Coronary artery (tissue), 2 donors: ENCODE results near the gene RNF31.
"Not testable (repeated sequence)": the region's sequence is repeated elsewhere in the genome, so short reads cannot be mapped to it uniquely, and the experiment has no call there.

Experiments
- DNase-seq: peaks from one replicate; pipeline ENCODE4 v3.0.0-alpha.2; 2017; ENCODE audit warnings: low spot score
- H3K27ac ChIP-seq, 2 donors: fragments of 200-600 bp; sonication (generic); one replicate each; pipeline ENCODE4 v1.5.1; 2016 to 2019
- H3K4me3 ChIP-seq: fragments of 200-600 bp; sonication (generic); 2 replicates; pipeline ENCODE4 v1.5.1; 2016; ENCODE audit warnings: mild to moderate bottlenecking, moderate library complexity
- TF ChIP-seq, protein P1 (sequence below): fragments of 200-600 bp; sonication (generic); IDR thresholded peaks from one replicate; pipeline ENCODE4 v1.5.1; 2019; ENCODE audit warnings: antibody characterized with exemption

The RNF31 gene

DNA sequence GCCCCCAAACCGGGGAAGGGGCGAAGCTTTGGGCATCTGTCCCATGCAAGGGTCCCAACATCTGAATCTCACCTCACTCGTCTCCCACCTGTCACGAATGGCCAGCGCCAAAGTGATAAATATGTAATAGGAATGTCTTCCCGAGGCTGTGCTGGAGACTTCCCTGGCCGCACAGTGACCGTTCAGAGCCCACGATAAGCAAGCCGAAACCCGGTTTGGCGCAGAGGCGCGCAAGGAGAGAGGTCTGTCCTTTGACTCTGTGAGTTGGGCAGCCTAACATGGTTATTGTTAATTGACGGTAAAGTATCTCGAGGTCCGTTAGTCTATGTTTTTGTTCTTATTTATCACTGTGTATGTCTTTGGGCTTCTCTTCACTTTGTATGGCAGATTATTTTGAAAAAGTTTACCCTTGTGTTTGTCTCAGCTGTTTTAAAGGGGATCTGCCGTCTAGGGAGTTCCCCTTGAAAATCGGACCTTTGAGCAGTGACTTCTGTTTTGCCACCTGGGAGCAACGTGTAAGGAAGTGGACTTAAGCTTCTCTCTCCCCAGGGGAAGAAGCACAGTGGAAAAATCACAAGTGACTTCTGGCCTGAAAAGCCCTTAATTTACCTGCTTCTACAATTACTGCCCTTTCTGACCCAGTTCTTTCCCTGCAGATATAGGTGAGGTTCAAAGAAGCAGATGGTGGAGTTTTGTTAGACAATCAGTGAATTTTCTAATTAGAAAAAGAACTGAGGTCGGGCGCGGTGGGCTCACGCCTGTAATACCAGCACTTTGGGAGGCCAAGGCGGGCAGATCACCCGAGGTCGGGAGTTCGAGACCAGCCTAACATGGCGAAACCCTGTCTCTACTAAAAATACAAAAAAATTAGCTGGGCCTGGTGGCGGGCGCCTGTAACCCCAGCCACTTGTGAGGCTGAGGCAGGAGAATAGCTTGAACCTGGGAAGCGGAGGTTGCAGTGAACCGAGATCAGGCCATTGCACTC, 49.1 kb downstream of the RNF31 start:
- TF ChIP-seq, protein P1, sequence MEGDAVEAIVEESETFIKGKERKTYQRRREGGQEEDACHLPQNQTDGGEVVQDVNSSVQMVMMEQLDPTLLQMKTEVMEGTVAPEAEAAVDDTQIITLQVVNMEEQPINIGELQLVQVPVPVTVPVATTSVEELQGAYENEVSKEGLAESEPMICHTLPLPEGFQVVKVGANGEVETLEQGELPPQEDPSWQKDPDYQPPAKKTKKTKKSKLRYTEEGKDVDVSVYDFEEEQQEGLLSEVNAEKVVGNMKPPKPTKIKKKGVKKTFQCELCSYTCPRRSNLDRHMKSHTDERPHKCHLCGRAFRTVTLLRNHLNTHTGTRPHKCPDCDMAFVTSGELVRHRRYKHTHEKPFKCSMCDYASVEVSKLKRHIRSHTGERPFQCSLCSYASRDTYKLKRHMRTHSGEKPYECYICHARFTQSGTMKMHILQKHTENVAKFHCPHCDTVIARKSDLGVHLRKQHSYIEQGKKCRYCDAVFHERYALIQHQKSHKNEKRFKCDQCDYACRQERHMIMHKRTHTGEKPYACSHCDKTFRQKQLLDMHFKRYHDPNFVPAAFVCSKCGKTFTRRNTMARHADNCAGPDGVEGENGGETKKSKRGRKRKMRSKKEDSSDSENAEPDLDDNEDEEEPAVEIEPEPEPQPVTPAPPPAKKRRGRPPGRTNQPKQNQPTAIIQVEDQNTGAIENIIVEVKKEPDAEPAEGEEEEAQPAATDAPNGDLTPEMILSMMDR, result no peak
- no peak for DNase-seq
- Histone ChIP-seq H3K27ac (peak overlapping the region; percentile 96), H3K4me3 (peak overlapping the region; percentile 89)

DNA sequence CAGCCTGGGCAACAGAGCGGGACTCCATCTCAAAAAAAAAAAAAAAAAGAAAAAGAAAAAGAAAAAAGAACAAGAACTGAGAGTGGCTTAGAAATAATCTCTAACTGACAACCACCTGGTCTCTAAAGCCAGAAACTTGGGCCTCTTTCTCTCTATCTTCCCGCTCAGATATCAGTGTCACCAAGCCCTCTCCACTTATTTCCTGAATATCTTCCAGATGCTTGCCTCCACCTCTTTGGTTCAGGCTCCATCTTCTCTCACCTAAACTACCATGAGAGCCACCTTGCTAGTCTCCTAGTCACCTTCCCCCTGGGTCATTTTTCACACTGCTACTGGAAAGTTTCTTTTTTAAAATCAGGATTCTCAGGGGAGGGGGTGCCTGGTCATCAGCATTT, 49.8 kb downstream of the RNF31 start:
- no peak overlapping the region for H3K4me3 ChIP-seq
- no peak overlapping the region for H3K27ac ChIP-seq
- TF ChIP-seq, protein P1, result no peak
- no peak for DNase-seq

DNA sequence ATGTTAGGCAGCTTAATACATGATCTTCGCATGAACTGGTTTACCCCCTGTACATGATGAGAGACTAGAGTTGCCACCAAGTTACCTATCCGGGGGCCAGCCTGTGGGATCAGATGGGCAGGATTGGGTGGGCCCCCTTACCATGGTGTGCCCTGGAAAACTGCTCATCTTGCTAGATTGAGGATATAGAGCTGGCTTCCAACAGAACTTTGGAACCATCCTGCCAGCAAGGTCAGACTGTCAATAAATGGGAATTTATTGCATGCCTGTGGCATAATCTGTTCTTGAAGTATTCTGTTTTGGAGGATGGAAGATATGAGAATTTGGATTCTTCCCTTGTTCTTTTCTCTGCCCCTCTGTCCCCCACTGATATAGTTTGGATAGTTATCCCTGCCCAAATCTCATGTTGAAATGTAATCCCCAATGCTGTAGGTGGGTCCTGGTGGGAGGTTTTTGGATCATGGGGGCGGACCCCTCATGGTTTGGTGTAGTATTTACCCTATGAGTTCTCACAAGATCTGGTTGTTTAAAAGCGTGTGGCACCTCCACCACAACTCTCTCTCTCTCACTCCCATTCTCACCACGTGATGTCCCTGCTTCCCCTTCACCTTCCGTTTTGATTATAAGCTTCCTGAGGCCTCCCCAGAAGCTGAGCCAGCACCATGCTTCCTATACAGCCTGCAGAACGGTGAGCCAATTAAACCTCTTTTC, 51.7 kb downstream of the RNF31 start:
- no peak overlapping the region for H3K4me3 ChIP-seq
- TF ChIP-seq, protein P1, result no peak
- H3K27ac ChIP-seq, result no peak overlapping the region
- DNase-seq, result no peak

DNA sequence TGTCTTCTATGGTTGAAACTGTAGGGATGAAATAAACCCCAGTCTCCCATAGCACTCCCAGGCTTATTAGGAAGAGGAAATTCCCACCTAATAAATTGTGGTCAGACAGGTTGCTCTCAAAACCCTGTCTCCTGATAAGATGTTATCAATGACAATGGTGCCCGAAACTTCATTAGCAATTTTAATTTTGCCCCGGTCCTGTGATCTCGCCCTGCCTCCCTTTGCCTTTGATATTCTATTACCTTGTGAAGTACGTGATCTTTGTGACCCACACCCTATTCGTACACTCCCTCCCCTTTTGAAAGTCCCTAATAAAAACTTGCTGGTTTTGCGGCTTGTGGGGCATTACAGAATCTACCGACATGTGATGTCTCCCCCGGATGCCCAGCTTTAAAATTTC, 55.2 kb downstream of the RNF31 start:
- H3K4me3 ChIP-seq, H3K27ac ChIP-seq: not testable (repeated sequence)
- peak; percentile 5 for DNase-seq

DNA sequence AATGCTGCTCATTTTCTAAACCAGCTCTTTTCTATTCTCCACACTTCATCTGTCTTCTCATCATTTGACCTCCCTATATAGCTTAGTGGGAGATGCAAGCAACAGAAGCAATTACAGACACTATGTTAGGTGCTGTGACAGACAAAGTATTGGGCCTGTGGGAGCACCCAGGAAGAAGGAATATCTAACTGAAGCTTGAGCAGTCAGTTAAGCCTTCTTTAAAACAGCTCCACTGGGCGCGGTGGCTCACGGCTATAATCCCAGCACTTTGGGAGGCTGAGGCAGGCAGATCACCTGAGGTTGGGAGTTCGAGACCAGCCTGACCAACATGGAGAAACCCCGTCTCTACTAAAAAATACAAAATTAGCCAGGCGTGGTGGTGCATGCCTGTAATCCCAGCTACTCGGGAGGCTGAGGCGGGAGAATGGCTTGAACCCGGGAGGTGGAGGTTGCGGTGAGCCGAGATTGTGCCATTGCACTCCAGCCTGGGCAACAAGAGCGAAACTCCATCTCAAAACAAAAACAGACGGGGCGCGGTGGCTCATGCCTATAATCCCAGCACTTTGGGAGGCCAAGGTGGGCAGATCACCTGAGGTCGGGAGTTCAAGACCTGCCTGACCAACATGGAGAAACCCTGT, 56.1 kb downstream of the RNF31 start:
- peak; percentile 17 for DNase-seq
- H3K27ac ChIP-seq, H3K4me3 ChIP-seq: not testable (repeated sequence)

DNA sequence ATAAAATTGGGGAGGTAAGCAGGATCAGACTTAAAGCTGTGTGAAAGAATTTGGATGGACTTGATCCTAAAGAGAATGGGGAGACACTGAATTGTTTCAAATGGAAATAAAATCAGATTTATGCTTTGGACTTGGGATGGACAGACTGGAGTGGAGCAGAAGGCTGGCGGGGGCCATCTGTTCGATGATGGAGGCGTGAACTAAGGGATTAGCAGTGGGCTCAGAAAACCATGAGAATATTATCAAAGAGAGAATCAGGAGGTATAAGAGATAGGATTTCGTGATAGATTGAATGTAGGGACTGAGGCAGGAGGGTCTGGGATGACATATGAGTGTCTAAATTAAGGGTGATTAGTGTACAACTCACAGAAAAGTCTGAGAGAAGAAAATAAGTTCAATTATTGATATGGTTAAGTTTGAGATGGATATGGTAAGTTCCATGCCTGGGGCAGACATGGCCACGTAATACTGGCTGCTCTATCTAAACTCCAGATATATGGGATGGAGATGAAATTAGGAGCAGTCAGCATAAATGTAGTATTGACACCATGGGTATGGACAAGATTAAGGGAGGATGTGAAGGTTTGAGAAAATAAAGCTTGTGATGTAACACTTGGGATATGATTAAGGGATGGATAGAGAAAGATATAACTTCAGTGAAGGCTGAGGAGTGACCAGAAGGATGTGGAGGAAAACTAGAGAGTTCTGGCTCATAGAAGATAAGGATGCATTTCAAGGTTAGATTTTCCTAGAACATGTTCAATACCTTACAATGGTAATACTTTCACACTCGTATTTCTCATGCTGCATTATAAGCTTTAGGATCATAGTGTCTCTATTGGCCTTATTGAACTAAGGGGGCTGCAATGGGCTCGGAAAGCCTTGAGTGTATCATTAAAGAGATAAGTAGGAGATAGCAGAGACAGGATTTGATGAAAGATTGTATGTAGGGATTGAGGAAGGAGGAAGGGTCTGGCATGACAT, 57.2 kb downstream of the RNF31 start:
- DNase-seq, result peak; percentile 12
- no peak overlapping the region for H3K27ac ChIP-seq
- no peak overlapping the region for H3K4me3 ChIP-seq
- TF ChIP-seq, protein P1, result no peak

DNA sequence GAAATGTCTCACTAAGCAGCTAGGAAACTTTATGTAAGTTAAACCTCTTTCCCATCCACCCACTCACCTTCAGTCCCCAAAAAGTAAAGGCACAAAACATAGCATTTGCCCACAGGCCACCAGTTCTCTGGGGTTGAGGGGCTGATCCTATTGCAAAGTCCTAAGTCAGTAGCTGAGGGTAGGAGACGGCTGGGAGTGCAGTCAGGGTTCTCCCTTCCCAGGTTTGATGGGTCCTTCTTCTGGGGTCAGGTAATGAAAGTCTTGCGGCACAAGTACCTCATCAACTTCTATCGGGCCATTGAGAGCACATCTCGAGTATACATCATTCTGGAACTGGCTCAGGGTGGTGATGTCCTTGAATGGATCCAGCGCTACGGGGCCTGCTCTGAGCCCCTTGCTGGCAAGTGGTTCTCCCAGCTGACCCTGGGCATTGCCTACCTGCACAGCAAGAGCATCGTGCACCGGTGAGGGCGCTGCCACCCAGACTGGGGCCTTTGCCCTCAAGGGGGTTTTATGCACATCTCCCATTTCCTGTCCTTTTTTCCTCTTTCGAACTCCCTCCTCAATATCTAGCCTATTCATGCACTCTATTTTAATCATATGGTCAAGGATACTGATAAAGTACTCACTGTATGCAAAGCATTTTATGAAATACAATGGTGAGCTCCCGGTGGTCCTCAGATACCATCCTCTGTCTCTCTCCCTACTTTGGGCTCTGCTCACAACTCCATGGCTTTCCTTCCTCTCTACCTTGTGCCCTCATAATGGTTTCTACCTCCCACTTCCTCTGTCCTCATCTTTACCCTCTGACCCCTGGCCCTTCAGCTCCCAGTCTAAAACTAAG, 59.2 kb downstream of the RNF31 start:
- Histone ChIP-seq H3K27ac (no peak overlapping the region), H3K4me3 (no peak overlapping the region)
- DNase-seq, result peak; percentile 60
- TF ChIP-seq, protein P1, result no peak
